ENCODE results near the gene SLC7A5. TPM values are rescaled to one million over a fixed set of nuclear protein-coding genes. Genes with fewer than 3 reads are reported as not detected.
"Not testable (repeated sequence)": the region's sequence is repeated elsewhere in the genome, so short reads cannot be mapped to it uniquely, and the experiment has no call there.

Gene SLC7A5
- total and polyA plus RNA-seq, 2 donors (not counting 3 experiments of a cell fraction or from before 2014, with no cell fraction given): 14.1 to 29.2 TPM

DNA sequence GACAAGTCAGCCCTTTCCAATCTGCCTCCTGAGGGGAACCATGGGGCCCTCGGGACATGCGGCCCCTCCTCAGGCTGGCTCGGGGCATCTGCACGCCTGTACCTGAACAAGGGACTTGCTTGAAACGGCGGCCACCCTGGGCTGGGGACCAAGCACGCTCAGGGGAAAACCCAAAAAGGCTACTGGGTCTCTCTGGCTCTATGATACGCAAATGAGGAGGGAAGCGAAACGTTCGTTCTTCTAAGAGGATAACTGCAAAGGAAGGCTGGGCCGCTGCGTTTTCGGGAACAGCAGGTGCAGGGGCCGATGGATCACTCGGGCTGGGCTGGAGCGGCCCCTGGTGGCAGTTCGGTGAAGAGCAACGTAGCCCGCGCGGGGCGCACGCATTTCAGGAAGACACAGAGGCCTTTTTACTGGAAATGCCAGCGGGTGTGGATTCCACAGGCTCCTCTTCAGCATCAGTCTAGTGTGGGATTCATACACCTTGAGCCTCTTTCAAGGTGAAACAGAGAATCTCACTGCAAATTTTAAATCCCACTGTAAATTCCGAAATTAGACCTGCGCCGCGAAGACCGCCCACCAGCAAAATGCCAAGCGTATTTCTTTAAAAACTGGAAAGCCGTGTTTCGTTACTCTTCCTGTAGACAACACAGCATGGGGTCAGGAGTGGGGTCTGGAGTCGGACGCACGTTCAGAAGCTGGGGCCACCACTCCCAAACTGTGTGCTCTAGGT is 40.1 kb upstream of the SLC7A5 start:
- H3K9me1 ChIP-seq (replicated peaks; ENCODE audit: control insufficient read depth, extremely low read depth, insufficient read depth, low read length); H3K4me2 ChIP-seq (ENCODE audit: insufficient read depth, low read length); H3K4me1 ChIP-seq (ENCODE audit: control insufficient read depth, extremely low read depth, insufficient read depth, low read length); H3K27ac ChIP-seq (ENCODE audit: insufficient read depth, low read depth, low read length); H3K36me3 ChIP-seq (ENCODE audit: control insufficient read depth in 2 of 2, extremely low read depth in 1 of 2, insufficient read depth in 2 of 2, low read length in 2 of 2); H3K9me3 ChIP-seq (replicated peaks; ENCODE audit: control insufficient read depth, insufficient read depth, low read length); H3K4me3 ChIP-seq (replicated peaks in 1 of 3; ENCODE audit: insufficient read depth in 1 of 3, low read depth in 1 of 3, low read length in 3 of 3); dilution Hi-C loops (cut with MboI; ENCODE audit: extremely low pct_ligation_motif_present, low sequenced_read_pairs); BruUV-seq (replicated peaks); H3K27me3 ChIP-seq (ENCODE audit: control insufficient read depth in 2 of 2, insufficient read depth in 2 of 2, low read length in 2 of 2); H3K79me2 ChIP-seq (ENCODE audit: control insufficient read depth, insufficient read depth, low read length); POLR2A ChIA-PET; H2AFZ ChIP-seq (ENCODE audit: low read depth, low read length); H3K9ac ChIP-seq (replicated peaks; ENCODE audit: extremely low read depth, insufficient read depth, low read length); H4K20me1 ChIP-seq (replicated peaks; ENCODE audit: control insufficient read depth, extremely low read depth, insufficient read depth, low read length): not testable (repeated sequence)
- CTCF ChIA-PET: interaction anchor here (1.0 to 3.9 kb wide), 6 partner anchors 38 to 320 kb away, joined by 3 to 61 read pairs (median 4); no protein-coding TSS in a partner anchor
- peak; percentile 46 for DNase-seq (ENCODE audit: low read depth, low spot score)
- intact Hi-C loops (cut with micrococcal nuclease): loop anchor here (1.0 kb wide), 2 partner anchors 38 to 130 kb away; no protein-coding TSS in a partner anchor
- TF ChIP-seq, protein P1, sequence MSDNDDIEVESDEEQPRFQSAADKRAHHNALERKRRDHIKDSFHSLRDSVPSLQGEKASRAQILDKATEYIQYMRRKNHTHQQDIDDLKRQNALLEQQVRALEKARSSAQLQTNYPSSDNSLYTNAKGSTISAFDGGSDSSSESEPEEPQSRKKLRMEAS (IDR thresholded peaks at IDR 0.05; ENCODE audit: insufficient read depth, insufficient read length): peak; percentile 15
- TF ChIP-seq, protein P2, sequence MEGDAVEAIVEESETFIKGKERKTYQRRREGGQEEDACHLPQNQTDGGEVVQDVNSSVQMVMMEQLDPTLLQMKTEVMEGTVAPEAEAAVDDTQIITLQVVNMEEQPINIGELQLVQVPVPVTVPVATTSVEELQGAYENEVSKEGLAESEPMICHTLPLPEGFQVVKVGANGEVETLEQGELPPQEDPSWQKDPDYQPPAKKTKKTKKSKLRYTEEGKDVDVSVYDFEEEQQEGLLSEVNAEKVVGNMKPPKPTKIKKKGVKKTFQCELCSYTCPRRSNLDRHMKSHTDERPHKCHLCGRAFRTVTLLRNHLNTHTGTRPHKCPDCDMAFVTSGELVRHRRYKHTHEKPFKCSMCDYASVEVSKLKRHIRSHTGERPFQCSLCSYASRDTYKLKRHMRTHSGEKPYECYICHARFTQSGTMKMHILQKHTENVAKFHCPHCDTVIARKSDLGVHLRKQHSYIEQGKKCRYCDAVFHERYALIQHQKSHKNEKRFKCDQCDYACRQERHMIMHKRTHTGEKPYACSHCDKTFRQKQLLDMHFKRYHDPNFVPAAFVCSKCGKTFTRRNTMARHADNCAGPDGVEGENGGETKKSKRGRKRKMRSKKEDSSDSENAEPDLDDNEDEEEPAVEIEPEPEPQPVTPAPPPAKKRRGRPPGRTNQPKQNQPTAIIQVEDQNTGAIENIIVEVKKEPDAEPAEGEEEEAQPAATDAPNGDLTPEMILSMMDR (IDR thresholded peaks at IDR 0.05; ENCODE audit: extremely low read depth in 1 of 2, insufficient read depth in 1 of 2, low read depth in 1 of 2, low read length in 2 of 2): peak; percentile 75 to 93
- FAIRE-seq: peak; percentile 82

DNA sequence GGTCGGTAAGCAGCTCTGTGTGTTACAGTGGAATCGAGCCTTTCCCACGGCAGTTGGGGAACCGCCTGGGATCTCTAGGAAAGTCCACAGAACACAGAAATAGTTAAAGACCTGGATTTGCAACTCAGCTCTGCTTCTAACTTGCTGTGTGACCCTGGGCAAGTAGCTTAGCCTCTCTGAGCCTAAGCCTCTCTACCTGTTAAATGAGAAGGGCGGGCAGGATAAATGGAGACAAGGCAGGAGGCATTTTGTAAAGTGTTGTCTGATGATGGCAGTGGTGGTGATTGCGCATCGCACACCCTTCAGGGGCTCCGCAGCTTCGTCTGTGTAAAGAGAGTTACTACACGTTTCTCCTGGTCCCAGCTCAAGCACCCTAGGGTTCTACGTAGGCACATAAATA is 38.8 kb upstream of the SLC7A5 start:
- H2AFZ ChIP-seq (ENCODE audit: low read depth, low read length); H3K4me1 ChIP-seq (ENCODE audit: control insufficient read depth, extremely low read depth, insufficient read depth, low read length); H3K27ac ChIP-seq (ENCODE audit: insufficient read depth, low read depth, low read length); H3K4me2 ChIP-seq (ENCODE audit: insufficient read depth, low read length); POLR2A ChIA-PET; intact Hi-C loops (cut with micrococcal nuclease); H3K27me3 ChIP-seq (ENCODE audit: control insufficient read depth in 2 of 2, insufficient read depth in 2 of 2, low read length in 2 of 2); H3K36me3 ChIP-seq (ENCODE audit: control insufficient read depth in 2 of 2, extremely low read depth in 1 of 2, insufficient read depth in 2 of 2, low read length in 2 of 2); FAIRE-seq; H3K9me1 ChIP-seq (replicated peaks; ENCODE audit: control insufficient read depth, extremely low read depth, insufficient read depth, low read length); H3K79me2 ChIP-seq (ENCODE audit: control insufficient read depth, insufficient read depth, low read length); H3K9me3 ChIP-seq (replicated peaks; ENCODE audit: control insufficient read depth, insufficient read depth, low read length); H4K20me1 ChIP-seq (replicated peaks; ENCODE audit: control insufficient read depth, extremely low read depth, insufficient read depth, low read length); H3K4me3 ChIP-seq (replicated peaks in 1 of 3; ENCODE audit: insufficient read depth in 1 of 3, low read depth in 1 of 3, low read length in 3 of 3); DNase-seq (ENCODE audit: low read depth, low spot score); H3K9ac ChIP-seq (replicated peaks; ENCODE audit: extremely low read depth, insufficient read depth, low read length); dilution Hi-C loops (cut with MboI; ENCODE audit: extremely low pct_ligation_motif_present, low sequenced_read_pairs); BruUV-seq (replicated peaks): not testable (repeated sequence)
- CTCF ChIA-PET: interaction anchor here (1.0 to 3.9 kb wide), 5 partner anchors 12 to 319 kb away, joined by 3 to 61 read pairs (median 4); no protein-coding TSS in a partner anchor

DNA sequence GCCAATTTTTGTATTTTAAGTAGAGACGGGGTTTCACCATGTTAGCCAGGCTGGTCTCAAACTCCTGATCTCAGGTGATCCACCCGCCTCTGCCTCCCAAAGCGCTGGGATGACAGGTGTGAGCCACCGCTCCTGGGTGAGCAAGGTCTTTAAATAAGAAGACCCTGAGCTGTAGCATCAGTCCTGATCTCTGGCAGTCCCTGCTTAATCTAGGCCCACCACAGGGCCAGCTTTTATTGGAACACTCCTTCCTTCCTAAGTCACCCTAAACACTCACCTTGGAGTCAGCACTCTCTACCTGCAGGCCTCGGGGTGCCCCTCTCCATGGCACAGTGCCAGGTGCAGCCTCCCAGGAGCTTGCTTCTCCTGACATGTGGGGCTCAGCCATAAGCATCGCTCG is 36.2 kb upstream of the SLC7A5 start:
- H3K9ac ChIP-seq (replicated peaks; ENCODE audit: extremely low read depth, insufficient read depth, low read length); H3K27ac ChIP-seq (ENCODE audit: insufficient read depth, low read depth, low read length); POLR2A ChIA-PET; dilution Hi-C loops (cut with MboI; ENCODE audit: extremely low pct_ligation_motif_present, low sequenced_read_pairs); H2AFZ ChIP-seq (ENCODE audit: low read depth, low read length); H3K4me1 ChIP-seq (ENCODE audit: control insufficient read depth, extremely low read depth, insufficient read depth, low read length); BruUV-seq (replicated peaks); H3K4me2 ChIP-seq (ENCODE audit: insufficient read depth, low read length); H3K4me3 ChIP-seq (replicated peaks in 1 of 3; ENCODE audit: insufficient read depth in 1 of 3, low read depth in 1 of 3, low read length in 3 of 3); DNase-seq (ENCODE audit: low read depth, low spot score); H3K27me3 ChIP-seq (ENCODE audit: control insufficient read depth in 2 of 2, insufficient read depth in 2 of 2, low read length in 2 of 2); H3K79me2 ChIP-seq (ENCODE audit: control insufficient read depth, insufficient read depth, low read length); intact Hi-C loops (cut with micrococcal nuclease); H3K36me3 ChIP-seq (ENCODE audit: control insufficient read depth in 2 of 2, extremely low read depth in 1 of 2, insufficient read depth in 2 of 2, low read length in 2 of 2); H3K9me1 ChIP-seq (replicated peaks; ENCODE audit: control insufficient read depth, extremely low read depth, insufficient read depth, low read length); FAIRE-seq; H4K20me1 ChIP-seq (replicated peaks; ENCODE audit: control insufficient read depth, extremely low read depth, insufficient read depth, low read length); H3K9me3 ChIP-seq (replicated peaks; ENCODE audit: control insufficient read depth, insufficient read depth, low read length): not testable (repeated sequence)
- CTCF ChIA-PET: interaction anchor here (2.6 kb wide), 2 partner anchors 34 to 127 kb away, joined by 7 to 18 read pairs; no protein-coding TSS in a partner anchor
